ENCODE data around the gene AGBL4. TPM values are rescaled to one million over a fixed set of nuclear protein-coding genes. Genes with fewer than 3 reads are reported as not detected.

AGBL4 gene
- polyA plus RNA-seq, 1 donor (not counting 4 experiments of a cell fraction or from before 2014, with no cell fraction given) = not detected

GRCh38 chr1:48969971-48970370 is 1053.8 kb downstream of the AGBL4 start:
- DNase-seq (ENCODE audit: low read depth, low spot score) (no peak), FAIRE-seq (no peak)
- Histone ChIP-seq H3K9me1 (ENCODE audit: control insufficient read depth, extremely low read depth, insufficient read depth, low read length) (no peaks in the 10 kb centered on the region), H3K79me2 (ENCODE audit: control insufficient read depth, insufficient read depth, low read length) (no peaks in the 10 kb centered on the region), H3K4me3 (ENCODE audit: control insufficient read depth in 2 of 3, extremely low read depth in 1 of 3, insufficient read depth in 2 of 3, low read depth in 1 of 3, low read length in 3 of 3) (no peak overlapping the region), H3K4me2 (ENCODE audit: control insufficient read depth, extremely low read depth, insufficient read depth, low read depth, low read length) (no peak overlapping the region), H3K4me1 (ENCODE audit: control insufficient read depth, extremely low read depth, insufficient read depth, low read length) (no peaks in the 10 kb centered on the region), H4K20me1 (ENCODE audit: control insufficient read depth, extremely low read depth, insufficient read depth, low read length) (no peaks in the 10 kb centered on the region), H3K9me3 (ENCODE audit: control insufficient read depth, low read depth, low read length) (no peaks in the 10 kb centered on the region), H3K27me3 (ENCODE audit: control insufficient read depth, extremely low read depth, insufficient read depth, low read length) (no peaks in the 10 kb centered on the region), H3K9ac (ENCODE audit: control insufficient read depth, extremely low read depth, insufficient read depth, low read length) (no peak overlapping the region), H3K27ac (ENCODE audit: control insufficient read depth, insufficient read depth, low read length) (no peak overlapping the region), H3K36me3 (ENCODE audit: control insufficient read depth in 2 of 2, extremely low read depth in 1 of 2, insufficient read depth in 2 of 2, low read length in 2 of 2) (no peaks in the 10 kb centered on the region), H2AFZ (ENCODE audit: control insufficient read depth, low read length) (no peak overlapping the region)
- dilution Hi-C loops (cut with MboI; ENCODE audit: extremely low pct_ligation_motif_present, low sequenced_read_pairs) = no loop called here
- no peak for TF ChIP-seq EZH2 (IDR thresholded peaks at IDR 0.05; ENCODE audit: low read length)

- Histone ChIP-seq H3K9me1 (ENCODE audit: control insufficient read depth, extremely low read depth, insufficient read depth, low read length) (no peaks in the 10 kb centered on the region), H3K9me3 (ENCODE audit: control insufficient read depth, low read depth, low read length) (no peaks in the 10 kb centered on the region), H3K79me2 (ENCODE audit: control insufficient read depth, insufficient read depth, low read length) (no peaks in the 10 kb centered on the region), H3K36me3 (ENCODE audit: control insufficient read depth in 2 of 2, extremely low read depth in 1 of 2, insufficient read depth in 2 of 2, low read length in 2 of 2) (no peaks in the 10 kb centered on the region), H2AFZ (ENCODE audit: control insufficient read depth, low read length) (no peak overlapping the region), H4K20me1 (ENCODE audit: control insufficient read depth, extremely low read depth, insufficient read depth, low read length) (no peaks in the 10 kb centered on the region), H3K4me2 (ENCODE audit: control insufficient read depth, extremely low read depth, insufficient read depth, low read depth, low read length) (no peak overlapping the region), H3K27ac (ENCODE audit: control insufficient read depth, insufficient read depth, low read length) (no peak overlapping the region), H3K27me3 (ENCODE audit: control insufficient read depth, extremely low read depth, insufficient read depth, low read length) (no peaks in the 10 kb centered on the region), H3K4me3 (ENCODE audit: control insufficient read depth in 2 of 3, extremely low read depth in 1 of 3, insufficient read depth in 2 of 3, low read depth in 1 of 3, low read length in 3 of 3) (no peak overlapping the region), H3K4me1 (ENCODE audit: control insufficient read depth, extremely low read depth, insufficient read depth, low read length) (no peaks in the 10 kb centered on the region), H3K9ac (ENCODE audit: control insufficient read depth, extremely low read depth, insufficient read depth, low read length) (no peak overlapping the region)
- DNase-seq (ENCODE audit: low read depth, low spot score) = no peak
- no peak for FAIRE-seq
- dilution Hi-C loops (cut with MboI; ENCODE audit: extremely low pct_ligation_motif_present, low sequenced_read_pairs) = no loop called here
- TF ChIP-seq CTCF (optimal IDR thresholded peaks at IDR 0.05 in 1 of 3, IDR thresholded peaks at IDR 0.05 in 1 of 3, conservative IDR thresholded peaks at IDR 0.05 in 1 of 3; ENCODE audit: extremely low read depth in 1 of 3, insufficient read depth in 2 of 3, low read length in 3 of 3) = no peak
- no peak for TF ChIP-seq EZH2 (IDR thresholded peaks at IDR 0.05; ENCODE audit: low read length)
Measured at GRCh38 chr1:48967318-48967717, 1056.4 kb downstream of the AGBL4 start.

- no peaks in the 10 kb centered on the region for H4K20me1 ChIP-seq (ENCODE audit: control insufficient read depth, extremely low read depth, insufficient read depth, low read length)
- no peak overlapping the region for H2AFZ ChIP-seq (ENCODE audit: control insufficient read depth, low read length)
- H3K4me1 ChIP-seq (ENCODE audit: control insufficient read depth, extremely low read depth, insufficient read depth, low read length) = no peaks in the 10 kb centered on the region
- no peak overlapping the region for H3K4me2 ChIP-seq (ENCODE audit: control insufficient read depth, extremely low read depth, insufficient read depth, low read depth, low read length)
- H3K9ac ChIP-seq (ENCODE audit: control insufficient read depth, extremely low read depth, insufficient read depth, low read length) = no peak overlapping the region
- H3K9me1 ChIP-seq (ENCODE audit: control insufficient read depth, extremely low read depth, insufficient read depth, low read length) = no peaks in the 10 kb centered on the region
- no peak overlapping the region for H3K4me3 ChIP-seq (ENCODE audit: control insufficient read depth in 2 of 3, extremely low read depth in 1 of 3, insufficient read depth in 2 of 3, low read depth in 1 of 3, low read length in 3 of 3)
- dilution Hi-C loops (cut with MboI; ENCODE audit: extremely low pct_ligation_motif_present, low sequenced_read_pairs) = no loop called here
- H3K79me2 ChIP-seq (ENCODE audit: control insufficient read depth, insufficient read depth, low read length) = no peaks in the 10 kb centered on the region
- no peaks in the 10 kb centered on the region for H3K9me3 ChIP-seq (ENCODE audit: control insufficient read depth, low read depth, low read length)
- H3K27ac ChIP-seq (ENCODE audit: control insufficient read depth, insufficient read depth, low read length) = no peak overlapping the region
- FAIRE-seq (no peak), DNase-seq (ENCODE audit: low read depth, low spot score) (no peak)
- TF ChIP-seq EZH2 (IDR thresholded peaks at IDR 0.05; ENCODE audit: low read length) (no peak), CTCF (optimal IDR thresholded peaks at IDR 0.05 in 1 of 3, IDR thresholded peaks at IDR 0.05 in 1 of 3, conservative IDR thresholded peaks at IDR 0.05 in 1 of 3; ENCODE audit: extremely low read depth in 1 of 3, insufficient read depth in 2 of 3, low read length in 3 of 3) (no peak)
- H3K36me3 ChIP-seq (ENCODE audit: control insufficient read depth in 2 of 2, extremely low read depth in 1 of 2, insufficient read depth in 2 of 2, low read length in 2 of 2) = no peaks in the 10 kb centered on the region
- no peaks in the 10 kb centered on the region for H3K27me3 ChIP-seq (ENCODE audit: control insufficient read depth, extremely low read depth, insufficient read depth, low read length)
Measured at GRCh38 chr1:48966583-48966982, 1057.2 kb downstream of the AGBL4 start.

All from keratinocyte (primary cell).